Activated T-cell treated with anti-CD3 and anti-CD28 coated beads for 24 hours (primary cell): ENCODE results near the gene SRP68.
A peak's percentile ranks its signal among the peaks of the same experiment; 100 is the strongest.

Experiments
- DNase-seq: peaks from one replicate; pipeline ENCODE4 v3.0.0-alpha.2; 2020; ENCODE audit warnings: low read depth

SRP68 gene

GRCh38 chr17:75998327-75998795 is 74.0 kb downstream of the SRP68 start:
- DNase-seq, result no peak

DNA sequence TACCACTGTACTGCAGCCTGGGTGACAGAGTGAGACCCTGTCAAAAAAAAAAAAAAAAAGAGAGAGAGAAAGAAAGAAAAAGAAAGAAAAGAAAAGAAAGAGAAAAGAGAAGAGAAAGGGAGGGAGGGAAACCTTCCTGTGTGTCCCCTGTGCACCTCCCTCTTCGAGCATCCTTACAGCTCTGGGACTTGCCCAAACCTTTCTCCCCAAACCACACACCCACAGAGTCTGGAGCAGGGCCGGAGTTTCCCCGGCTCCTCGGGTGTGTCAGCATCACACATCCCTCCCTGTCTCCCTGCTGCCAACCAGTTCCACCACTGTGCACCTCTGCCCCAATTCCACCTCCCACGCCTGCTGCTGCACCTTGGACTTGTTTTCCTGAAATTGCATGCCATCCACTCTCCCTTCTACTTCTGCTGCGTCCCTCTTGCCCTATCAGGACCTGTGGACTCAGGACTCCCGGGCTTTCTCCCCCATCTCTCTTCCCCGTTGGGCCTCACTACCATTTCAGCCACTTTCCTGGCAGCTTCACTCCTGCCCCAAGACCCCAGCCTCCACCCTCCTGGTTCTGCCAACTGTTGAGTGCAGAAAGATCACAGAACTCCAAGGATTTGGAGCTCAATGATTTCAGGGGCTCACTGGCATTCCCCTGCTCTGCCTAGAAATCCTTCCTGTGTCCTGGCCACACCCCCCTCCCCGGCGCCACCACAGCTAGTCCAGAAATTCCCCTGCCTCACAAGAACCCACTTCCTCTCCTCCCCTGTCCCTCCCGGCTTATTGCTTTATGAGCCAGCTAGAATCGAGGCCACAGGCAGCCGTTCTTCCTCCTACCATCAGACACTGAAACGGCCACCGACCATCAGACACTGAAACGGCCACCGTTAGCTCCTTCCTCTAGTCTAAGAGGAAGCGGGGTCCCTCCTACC is 75.4 kb downstream of the SRP68 start:
- peak; percentile 19 for DNase-seq

DNA sequence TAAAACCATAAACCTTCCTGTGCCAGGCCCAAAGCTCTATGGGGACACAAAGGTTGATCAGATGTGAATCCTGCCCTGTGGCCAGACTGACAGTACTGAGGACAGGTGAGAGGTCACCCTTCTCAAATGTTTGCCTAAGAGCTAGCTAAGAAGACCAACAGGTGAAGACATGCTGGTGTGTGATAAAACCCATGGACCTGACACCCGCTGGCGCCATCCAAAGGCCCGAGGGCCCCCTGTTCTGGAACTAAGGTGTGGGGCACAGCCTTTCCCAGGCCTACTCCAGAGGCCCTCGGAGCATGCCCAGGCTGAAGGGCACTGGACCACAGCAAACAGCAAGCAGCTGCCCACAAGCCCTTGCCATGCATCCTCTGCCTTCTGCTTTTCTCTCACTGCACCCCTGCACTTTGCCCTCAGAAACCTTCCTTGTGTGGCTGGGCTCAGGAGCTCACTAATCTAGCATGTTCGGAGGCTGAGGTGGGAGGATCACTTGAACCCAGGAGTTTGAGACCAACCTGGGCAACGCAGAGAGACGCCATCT is 76.9 kb downstream of the SRP68 start:
- no peak for DNase-seq

DNA sequence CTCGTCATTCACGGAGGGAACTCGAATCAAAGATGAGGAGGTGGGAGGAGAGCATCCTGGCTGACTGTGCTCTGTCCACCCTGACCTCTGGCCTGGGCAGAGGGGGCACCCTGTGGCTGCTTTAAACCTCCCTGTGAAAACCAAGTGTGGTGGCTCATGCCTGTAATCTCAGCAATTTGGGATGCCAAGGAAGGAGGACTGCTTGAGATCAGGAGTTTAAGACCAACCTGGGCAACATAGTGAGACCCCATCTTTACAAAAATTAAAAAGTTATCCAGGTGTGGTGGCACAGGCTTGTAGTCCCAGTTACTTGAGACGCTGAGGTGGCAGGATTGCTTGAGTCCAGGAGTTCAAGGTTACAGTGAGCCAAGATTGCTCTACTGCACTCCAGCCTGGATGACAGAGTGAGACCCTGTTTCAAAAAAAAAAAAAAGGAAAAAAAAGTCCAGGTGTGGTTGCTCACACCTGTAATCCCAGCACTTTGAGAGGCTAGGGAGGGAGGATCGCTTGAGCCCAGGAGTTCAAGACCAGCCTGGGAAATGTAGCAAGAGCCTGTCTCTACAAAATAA is 77.4 kb downstream of the SRP68 start:
- no peak for DNase-seq

- no peak for DNase-seq
Observed at GRCh38 chr17:75991396-75991795, 80.9 kb downstream of the SRP68 start.
